Measurements from ENCODE around the gene SWSAP1.

SWSAP1 gene

GRCh38 chr19:11355160-11356073 lies 19.0 kb upstream of the SWSAP1 start, which contains the start of gene PLPPR2:
TSS of gene PLPPR2 (plus strand) at chr19:11355432. CDS start at chr19:11357674, 2,242 bp downstream.
- DNase-seq, result peak; percentile 100

- DNase-seq, result no peak
Observed at GRCh38 chr19:11356074-11356397, 18.4 kb upstream of the SWSAP1 start.

- DNase-seq, result no peak
Observed at GRCh38 chr19:11356676-11357550, 17.6 kb upstream of the SWSAP1 start.

- no peak for DNase-seq
Observed at GRCh38 chr19:11359421-11359820, 15.0 kb upstream of the SWSAP1 start.

GRCh38 chr19:11361037-11361770 lies 13.3 kb upstream of the SWSAP1 start:
- peak; percentile 70 for DNase-seq

GRCh38 chr19:11361771-11362731 lies 12.4 kb upstream of the SWSAP1 start:
- DNase-seq, result no peak

- no peak for DNase-seq
Observed at GRCh38 chr19:11363881-11364280, 10.6 kb upstream of the SWSAP1 start.

- DNase-seq, result no peak
Observed at GRCh38 chr19:11364296-11364904, 10.1 kb upstream of the SWSAP1 start.

- DNase-seq, result peak; percentile 46
Observed at GRCh38 chr19:11364935-11365334, 9.5 kb upstream of the SWSAP1 start.

- DNase-seq, result no peak
Observed at GRCh38 chr19:11365557-11366117, 8.8 kb upstream of the SWSAP1 start.

GRCh38 chr19:11367528-11367927 lies 6.9 kb upstream of the SWSAP1 start:
- no peak for DNase-seq

GRCh38 chr19:11370744-11371143 lies 3.7 kb upstream of the SWSAP1 start:
- no peak for DNase-seq

- DNase-seq, result peak; percentile 94
Observed at GRCh38 chr19:11373166-11373884, 1.1 kb upstream of the SWSAP1 start.

GRCh38 chr19:11373885-11374432 lies 507 bp upstream of the SWSAP1 start:
- DNase-seq, result peak; percentile 94

GRCh38 chr19:11375143-11375948 lies 880 bp downstream of the SWSAP1 start:
- peak; percentile 97 for DNase-seq

- DNase-seq, result peak; percentile 96
Observed at GRCh38 chr19:11377237-11377636, 2.8 kb downstream of the SWSAP1 start.

GRCh38 chr19:11377756-11378155 lies 3.3 kb downstream of the SWSAP1 start:
- DNase-seq, result no peak

GRCh38 chr19:11378319-11379189 lies 4.1 kb downstream of the SWSAP1 start:
- DNase-seq, result peak; percentile 83

All from OCI-M1 (cell line).